NCI-H2227 (cell line): Measurements from ENCODE around the gene POM121C.
"Not testable (repeated sequence)": the region's sequence is repeated elsewhere in the genome, so short reads cannot be mapped to it uniquely, and the experiment has no call there.

Experiments
- DNase-seq: peaks from one replicate; lab custom pipeline; 2025; ENCODE audit not compliant: unreplicated experiment; lab: John Stamatoyannopoulos, UW

Gene POM121C

GRCh38 chr7:75439000-75439399 is 47.1 kb downstream of the POM121C start:
- DNase-seq, result not testable (repeated sequence)

- DNase-seq, result not testable (repeated sequence)
Measured at GRCh38 chr7:75423481-75423880, 62.6 kb downstream of the POM121C start.

GRCh38 chr7:75421798-75422710 is 64.0 kb downstream of the POM121C start:
- DNase-seq, result not testable (repeated sequence)

DNA sequence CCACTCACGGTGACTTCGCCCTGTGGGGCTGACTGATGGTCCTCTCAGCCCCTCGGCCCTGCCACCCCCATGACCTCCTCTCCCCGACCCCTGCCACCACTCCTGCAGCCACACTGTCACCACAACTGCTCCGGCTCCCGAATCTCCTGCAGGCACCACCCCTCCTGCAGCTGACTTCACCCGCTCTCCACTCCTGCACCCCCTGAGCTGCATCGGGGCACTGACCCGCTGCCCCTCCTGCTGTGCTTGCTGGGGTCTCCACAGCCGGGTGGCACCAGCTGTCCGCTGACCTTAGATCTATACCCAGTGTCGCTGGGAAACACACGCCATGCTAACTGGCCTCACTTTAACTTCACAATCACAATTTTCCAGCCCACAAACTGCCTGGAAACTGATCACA is 65.9 kb downstream of the POM121C start:
- DNase-seq, result not testable (repeated sequence)

GRCh38 chr7:75419693-75420092 is 66.4 kb downstream of the POM121C start:
- DNase-seq, result not testable (repeated sequence)

GRCh38 chr7:75419210-75419609 is 66.9 kb downstream of the POM121C start:
- DNase-seq, result not testable (repeated sequence)

DNA sequence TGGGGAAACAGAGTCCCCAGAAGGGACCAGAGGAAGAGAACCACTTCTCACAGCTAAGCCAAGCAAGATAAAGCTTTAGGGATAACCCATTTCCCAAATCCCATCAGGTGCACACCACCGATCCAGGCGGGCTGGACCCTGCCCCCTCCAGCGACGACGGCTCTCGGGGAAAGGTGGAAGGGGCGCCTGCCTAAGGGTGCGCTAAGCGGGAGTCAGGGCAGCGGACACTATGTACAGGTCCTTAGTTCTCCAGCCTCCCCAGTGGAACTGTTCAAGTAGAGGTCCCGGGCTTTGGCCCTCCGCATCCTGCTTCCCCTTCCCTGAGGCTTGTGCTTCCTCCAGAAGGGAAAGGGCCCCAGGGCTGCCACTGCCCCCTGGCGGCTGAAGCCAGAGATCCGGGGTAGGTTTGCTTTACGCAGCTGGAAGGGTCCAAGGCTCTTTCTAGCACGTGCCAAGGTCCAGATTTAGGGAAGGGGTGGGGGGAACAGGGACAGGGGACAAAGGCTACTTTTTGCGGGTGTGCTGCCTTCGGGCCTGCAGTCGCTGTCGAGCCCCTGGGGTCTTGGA is 67.7 kb downstream of the POM121C start:
- not testable (repeated sequence) for DNase-seq

- DNase-seq, result not testable (repeated sequence)
Measured at GRCh38 chr7:75416787-75417186, 69.3 kb downstream of the POM121C start.

- not testable (repeated sequence) for DNase-seq
Measured at GRCh38 chr7:75415829-75416373, 70.2 kb downstream of the POM121C start.

GRCh38 chr7:75415428-75415817 is 70.7 kb downstream of the POM121C start:
- DNase-seq, result not testable (repeated sequence)

GRCh38 chr7:75414708-75415427 is 71.2 kb downstream of the POM121C start:
- DNase-seq, result not testable (repeated sequence)

- not testable (repeated sequence) for DNase-seq
Measured at GRCh38 chr7:75414204-75414603, 71.9 kb downstream of the POM121C start.

DNA sequence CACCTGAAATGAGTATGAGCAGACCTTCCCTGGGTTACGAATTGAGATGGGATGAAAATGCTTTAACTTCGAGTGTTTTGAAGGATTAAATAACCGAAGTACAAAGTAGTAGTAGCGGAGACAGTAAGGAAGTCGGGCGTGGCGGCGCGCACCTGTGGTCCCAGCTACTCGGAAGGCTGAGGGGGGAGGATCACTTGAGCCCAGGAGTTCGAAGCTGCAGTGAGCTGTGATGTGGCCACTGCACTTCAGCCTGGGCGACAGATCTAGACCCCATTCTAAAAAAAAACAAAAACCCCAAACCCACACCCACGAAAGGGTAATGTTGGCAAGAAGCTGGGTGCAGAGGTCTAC is 75.3 kb downstream of the POM121C start:
- DNase-seq, result not testable (repeated sequence)

GRCh38 chr7:75409880-75410822 is 75.9 kb downstream of the POM121C start:
- not testable (repeated sequence) for DNase-seq

DNA sequence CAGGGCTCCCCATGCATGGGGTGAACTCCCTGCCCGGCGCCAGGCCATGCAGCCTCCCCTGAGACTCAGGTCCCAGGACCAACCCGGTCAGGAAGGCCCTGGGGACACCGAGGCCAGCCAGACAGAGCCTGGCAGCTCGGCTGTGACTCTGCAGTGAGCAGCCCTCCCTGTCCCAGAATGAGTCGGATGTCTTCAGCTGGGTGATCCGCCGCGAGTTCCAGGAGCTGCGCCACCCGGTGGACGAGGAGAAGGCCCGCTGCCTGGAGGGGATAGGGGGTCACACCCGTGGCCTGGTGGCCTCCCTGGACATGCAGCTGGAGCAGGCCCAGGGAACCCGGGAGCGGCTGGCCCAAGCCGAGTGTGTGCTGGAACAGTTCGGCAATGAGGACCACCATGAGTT is 81.4 kb downstream of the POM121C start:
- not testable (repeated sequence) for DNase-seq

- DNase-seq, result not testable (repeated sequence)
Measured at GRCh38 chr7:75403455-75404443, 82.3 kb downstream of the POM121C start.

- DNase-seq, result not testable (repeated sequence)
Measured at GRCh38 chr7:75400575-75400974, 85.5 kb downstream of the POM121C start.

DNA sequence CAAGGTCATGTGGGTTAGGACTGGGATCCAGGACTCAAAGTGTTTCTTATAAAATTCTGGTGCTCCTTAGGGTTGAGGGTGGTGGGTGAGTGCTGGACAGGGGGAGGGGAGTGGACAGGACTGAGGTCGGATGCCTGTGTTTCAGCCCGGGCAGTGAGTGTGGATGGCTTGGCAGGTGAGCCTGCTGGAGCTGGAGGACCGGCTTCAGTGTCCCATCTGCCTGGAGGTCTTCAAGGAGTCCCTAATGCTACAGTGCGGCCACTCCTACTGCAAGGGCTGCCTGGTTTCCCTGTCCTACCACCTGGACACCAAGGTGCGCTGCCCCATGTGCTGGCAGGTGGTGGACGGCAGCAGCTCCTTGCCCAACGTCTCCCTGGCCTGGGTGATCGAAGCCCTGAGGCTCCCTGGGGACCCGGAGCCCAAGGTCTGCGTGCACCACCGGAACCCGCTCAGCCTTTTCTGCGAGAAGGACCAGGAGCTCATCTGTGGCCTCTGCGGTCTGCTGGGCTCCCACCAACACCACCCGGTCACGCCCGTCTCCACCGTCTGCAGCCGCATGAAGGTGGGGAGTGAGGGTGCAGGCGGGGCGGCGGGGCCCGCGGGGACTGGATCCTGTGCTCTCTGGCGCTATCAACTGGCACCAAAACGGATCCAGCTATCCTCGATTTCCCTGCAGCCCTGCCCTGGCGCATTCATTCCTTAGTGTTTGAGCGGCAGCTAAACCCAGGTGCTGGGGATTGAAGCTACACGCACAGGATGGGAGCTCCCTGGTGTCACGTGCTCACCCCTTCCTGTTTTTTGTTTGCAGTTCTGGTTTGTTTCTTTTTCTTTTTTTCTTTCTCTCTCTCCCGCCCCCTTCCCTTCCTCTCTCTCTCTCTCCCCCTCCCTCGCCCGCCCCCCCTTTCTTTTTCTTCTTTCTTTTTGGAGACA is 87.1 kb downstream of the POM121C start:
- DNase-seq, result not testable (repeated sequence)
